Fibroblast of skin of left biceps (primary cell): ENCODE measurements around the gene POLDIP2.

ENCODE experiments used
- DNase-seq, 2 experiments: peaks; one replicate each; pipeline ENCODE4 v3.0.0-alpha.2; 2013; ENCODE audit warnings: low read depth in 2 of 2

Gene POLDIP2

GRCh38 chr17:28317099-28317965, 40.0 kb downstream of the POLDIP2 start:
- no peak for DNase-seq

- DNase-seq = no peak
These were observed 41.3 kb downstream of the POLDIP2 start for GRCh38 chr17:28315846-28316705.

GRCh38 chr17:28313841-28314240, 43.5 kb downstream of the POLDIP2 start:
- DNase-seq = no peak

- DNase-seq = no peak
These were observed 50.3 kb downstream of the POLDIP2 start for GRCh38 chr17:28306954-28307401.

- no peak for DNase-seq
These were observed 58.9 kb downstream of the POLDIP2 start for GRCh38 chr17:28298449-28298848.
